HEK293 (cell line): Measurements from ENCODE around the gene NOP9.

Experiments
- CTCF ChIA-PET: fragments of 350-600 bp; formaldehyde crosslinking; extraction: SDS; loops from one replicate; lab custom pipeline; 2021; ENCODE audit warnings: antibody characterized with exemption; lab: Yijun Ruan, JAX
- POLR2A ChIA-PET: fragments of 300-600 bp; formaldehyde crosslinking; extraction: SDS; loops from one replicate; lab custom pipeline; 2020; ENCODE audit warnings: antibody characterized with exemption, inconsistent platforms; lab: Yijun Ruan, JAX
- H3K27ac ChIP-seq: fragments of 200-500 bp; sonication (Bioruptor generic); 2 replicates; pipeline ENCODE4 v1.5.1; 2014; ENCODE audit warnings: low read depth, low read length, control low read depth, inconsistent platforms; ENCODE audit errors: extremely low read depth
- H3K36me3 ChIP-seq, 2 experiments: fragments of 200-500 bp in 1 of 2; sonication (Bioruptor generic) in 1 of 2; 1 replicate in 1 of 2; 2 replicates in 1 of 2; pipeline ENCODE4 v1.5.1; 2014 to 2017; ENCODE audit warnings: inconsistent platforms in 2 of 2, low read length in 2 of 2; ENCODE audit not compliant: control insufficient read depth in 2 of 2, insufficient read depth in 1 of 2
- H3K4me1 ChIP-seq: fragments of 200-500 bp; sonication (Bioruptor generic); 2 replicates; pipeline ENCODE4 v1.5.1; 2014; ENCODE audit warnings: mild to moderate bottlenecking, low read length, inconsistent platforms; ENCODE audit not compliant: control insufficient read depth, insufficient read depth
- H3K4me3 ChIP-seq: 2 replicates; pipeline ENCODE4 v1.5.1; 2011; ENCODE audit warnings: low read depth, mild to moderate bottlenecking, control low read depth, low read length, moderate library complexity
- H3K9me3 ChIP-seq: fragments of 200-500 bp; sonication (Bioruptor generic); 2 replicates; pipeline ENCODE4 v1.5.1; 2014; ENCODE audit warnings: low read depth, low read length, inconsistent platforms; ENCODE audit not compliant: control insufficient read depth, insufficient read depth
- ATF2 ChIP-seq: fragments of 450-650 bp; formaldehyde crosslinking; IDR thresholded peaks from 2 replicates; pipeline ENCODE4 v1.5.1; 2016; ENCODE audit warnings: missing biosample characterization, missing genetic modification characterization, low read depth
- INSM2 ChIP-seq: fragments of 450-650 bp; formaldehyde crosslinking; IDR thresholded peaks from 2 replicates; pipeline ENCODE4 v1.5.1; 2016; ENCODE audit warnings: missing biosample characterization, missing genetic modification characterization
- SP3 ChIP-seq: fragments of 450-650 bp; formaldehyde crosslinking; IDR thresholded peaks from 2 replicates; pipeline ENCODE4 v1.5.1; 2016; ENCODE audit warnings: missing biosample characterization, missing genetic modification characterization
- TSHZ1 ChIP-seq: fragments of 450-650 bp; formaldehyde crosslinking; IDR thresholded peaks from 2 replicates; pipeline ENCODE4 v1.5.1; 2016; ENCODE audit warnings: missing biosample characterization, missing genetic modification characterization, borderline replicate concordance
- YY2 ChIP-seq: fragments of 450-650 bp; formaldehyde crosslinking; IDR thresholded peaks from 2 replicates; pipeline ENCODE4 v1.5.1; 2016; ENCODE audit warnings: missing biosample characterization, missing genetic modification characterization
- ZBTB11 ChIP-seq: fragments of 450-650 bp; formaldehyde crosslinking; conservative IDR thresholded peaks from 2 replicates; pipeline ENCODE4 v1.5.1; 2016; ENCODE audit warnings: low read depth, missing biosample characterization, missing genetic modification characterization
- ZBTB49 ChIP-seq: fragments of 450-650 bp; formaldehyde crosslinking; IDR thresholded peaks from 2 replicates; pipeline ENCODE4 v1.5.1; 2016; ENCODE audit warnings: missing biosample characterization, missing genetic modification characterization, low read depth
- ZNF274 ChIP-seq, 2 experiments: fragments of 200-500 bp in 1 of 2; fragments of 450-650 bp in 1 of 2; sonication (Bioruptor generic) in 1 of 2; formaldehyde crosslinking in 1 of 2; IDR thresholded peaks; 2 replicates each; pipeline versions ENCODE4 v1.5.1 to v1.6.1; 2014 to 2016; ENCODE audit warnings: borderline replicate concordance in 1 of 2, inconsistent platforms in 1 of 2, low read length in 1 of 2, missing biosample characterization in 1 of 2, missing genetic modification characterization in 1 of 2
- ZNF747 ChIP-seq: fragments of 450-650 bp; formaldehyde crosslinking; IDR thresholded peaks from 2 replicates; pipeline ENCODE4 v1.5.1; 2016; ENCODE audit warnings: missing biosample characterization, missing genetic modification characterization

NOP9 gene

GRCh38 chr14:24261969-24262327 is 37.7 kb upstream of the NOP9 start (continued):
- TF ChIP-seq ZBTB11 (tag by site-specific recombination) (no peak), INSM2 (tag by site-specific recombination) (no peak), ZBTB49 (tag by site-specific recombination) (no peak), ATF2 (no peak)

GRCh38 chr14:24262821-24263733 is 36.6 kb upstream of the NOP9 start, which contains the start of gene TGM1:
TGM1 (minus strand) TSS chr14:24263177; CDS start chr14:24262352, 825 bp downstream.
- Histone ChIP-seq H3K9me3 (no peaks in the 10 kb centered on the region), H3K4me1 (no peaks in the 10 kb centered on the region), H3K4me3 (no peak within 1 kb of the TSS), H3K27ac (no peak within 1 kb of the TSS), H3K36me3 (peaks cover 0 to 27% of the 10 kb centered on the region in 2 experiments; a peak in 1 of 3 replicates)
- CTCF ChIA-PET: interaction anchor here (1.0 to 1.4 kb wide), 4 partner anchors 18 to 89 kb away, joined by 3 to 6 read pairs (median 4); partner anchors contain the start of gene TINF2
- TF ChIP-seq ZNF274 (IDR thresholded peaks at IDR 0.05; ENCODE audit: low read length): no peak
- TF ChIP-seq ZNF274 (tag by site-specific recombination; IDR thresholded peaks at IDR 0.05; ENCODE audit: borderline replicate concordance): no peak
- TF ChIP-seq SP3 (tag by site-specific recombination): 0 out of 2 replicates have a peak, but pooled peaks have one; percentile 33
- TF ChIP-seq, all 188 proteins: peak for 1
- POLR2A ChIA-PET: interaction anchor here (3.2 to 3.6 kb wide), 2 partner anchors 8 to 20 kb away, joined by 14 to 16 read pairs; partner anchors contain the start of genes RABGGTA and TINF2

GRCh38 chr14:24263848-24264247 is 35.8 kb upstream of the NOP9 start:
- TF ChIP-seq TSHZ1 (tag by site-specific recombination): no peak
- no peak for TF ChIP-seq YY2 (tag by site-specific recombination)
- no peak for TF ChIP-seq ZNF747 (tag by site-specific recombination)
- TF ChIP-seq, all 188 proteins: peak for 0
- no peaks in the 10 kb centered on the region for H3K9me3 ChIP-seq
- no peak overlapping the region for H3K4me3 ChIP-seq
- POLR2A ChIA-PET: interaction anchor here (3.2 to 3.6 kb wide), 2 partner anchors 7 to 21 kb away, joined by 14 to 16 read pairs; partner anchors contain the start of genes RABGGTA and TINF2
- no peaks in the 10 kb centered on the region for H3K4me1 ChIP-seq
- peaks cover 0 to 30% of the 10 kb centered on the region in 2 experiments; a peak in 1 of 3 replicates for H3K36me3 ChIP-seq
- CTCF ChIA-PET: no interaction called here
- H3K27ac ChIP-seq: no peak overlapping the region
